Panc1 (cell line): Measurements from ENCODE around the gene RFX8. TPM values are rescaled to one million over a fixed set of nuclear protein-coding genes. Genes with fewer than 3 reads are reported as not detected.

Experiments
- ATAC-seq: fragments of 200-7000 bp; cut with Tn5 transposase; 2 replicates; pipeline ENCODE4 v1.9.1; 2020; ENCODE audit warnings: mild to moderate bottlenecking, moderate library complexity
- BruUV-seq: library from RNA; stranded (reverse); fragments of 400-500 nt; replicated peaks from 2 replicates; lab custom pipeline; 2021; lab: Mats Ljungman, UMichigan
- CTCF ChIA-PET: fragments of 300-600 bp; sonication (Branson Sonifier 250); formaldehyde crosslinking; loops from one replicate; lab custom pipeline; 2022; ENCODE audit warnings: antibody characterized with exemption; lab: Charles Lee
- POLR2A ChIA-PET: fragments of 300-600 bp; sonication (Branson Sonifier 250); formaldehyde crosslinking; loops from one replicate; lab custom pipeline; 2022; ENCODE audit warnings: antibody characterized with exemption; lab: Charles Lee
- DNase-seq: peaks from one replicate; pipeline ENCODE4 v3.0.0-alpha.2; 2010; ENCODE audit warnings: low read depth, low spot score
- H3K27ac ChIP-seq: 2 replicates; pipeline ENCODE4 v1.5.1; 2011; ENCODE audit warnings: mild to moderate bottlenecking, low read length, inconsistent platforms
- H3K27me3 ChIP-seq: fragments of 200-500 bp; sonication (Bioruptor generic); 2 replicates; pipeline ENCODE4 v1.6.0; 2014; ENCODE audit warnings: low read length, inconsistent platforms; ENCODE audit not compliant: control insufficient read depth, insufficient read depth
- H3K36me3 ChIP-seq: fragments of 200-500 bp; sonication (Bioruptor generic); 2 replicates; pipeline ENCODE4 v1.5.1; 2014; ENCODE audit warnings: inconsistent platforms, mild to moderate bottlenecking, low read length, moderate library complexity; ENCODE audit not compliant: control insufficient read depth, insufficient read depth
- H3K4me1 ChIP-seq: 2 replicates; pipeline ENCODE4 v1.5.1; 2011; ENCODE audit warnings: inconsistent platforms, mild to moderate bottlenecking, low read length, moderate library complexity; ENCODE audit not compliant: control insufficient read depth, insufficient read depth
- H3K4me3 ChIP-seq, 2 experiments: 2 replicates each; pipeline ENCODE4 v1.5.1; 2011 to 2012; ENCODE audit warnings: low read depth in 2 of 2, low read length in 2 of 2, mild to moderate bottlenecking in 2 of 2, inconsistent platforms in 1 of 2, moderate library complexity in 1 of 2
- H3K9me3 ChIP-seq: fragments of 200-500 bp; sonication (Bioruptor generic); 2 replicates; pipeline ENCODE4 v1.5.1; 2014; ENCODE audit warnings: low read depth, mild to moderate bottlenecking, inconsistent platforms, low read length, moderate library complexity; ENCODE audit not compliant: control insufficient read depth, insufficient read depth
- POLR2AphosphoS5 ChIP-seq: IDR thresholded peaks from 2 replicates; pipeline ENCODE4 v1.6.1; 2012; ENCODE audit warnings: mild to moderate bottlenecking, low read depth, low read length, moderate library complexity
- SIN3A ChIP-seq: IDR thresholded peaks from 2 replicates; pipeline ENCODE4 v1.6.1; 2012; ENCODE audit warnings: low read depth, mild to moderate bottlenecking, low read length, moderate library complexity, borderline replicate concordance; ENCODE audit not compliant: insufficient read depth
- TCF7L2 ChIP-seq: IDR thresholded peaks from 2 replicates; pipeline ENCODE4 v1.6.1; 2011; ENCODE audit warnings: mild to moderate bottlenecking, low read depth, low read length, inconsistent platforms
- in situ Hi-C: cut with HindIII; loops from 2 replicates; pipeline ENCODE4 v1.10.0; 2016; ENCODE audit warnings: low sequenced_read_pairs, low pct_unique_long_range_greater_than_20kb
- intact Hi-C: fragments of 100-400 bp; cut with micrococcal nuclease; formaldehyde crosslinking; loops from one replicate; pipeline ENCODE4 v1.10.0; 2022; ENCODE audit not compliant: unreplicated experiment
- total RNA-seq: library from RNA; stranded (reverse); gene quantifications from one replicate; pipeline ENCODE4 v1.2.1, GENCODE V29; 2021; ENCODE audit not compliant: unreplicated experiment
- TF ChIP-seq, protein P1 (sequence below): fragments of 450-650 bp; IDR thresholded peaks from 2 replicates; pipeline ENCODE4 v1.5.1; 2017; ENCODE audit warnings: mild to moderate bottlenecking
- TF ChIP-seq, protein P2 (sequence below), 2 experiments: IDR thresholded peaks; 2 replicates each; pipeline ENCODE4 v1.6.1; 2011 to 2012; ENCODE audit warnings: low read depth in 2 of 2, control low read depth in 1 of 2, low read length in 1 of 2, mild to moderate bottlenecking in 1 of 2, moderate library complexity in 1 of 2; ENCODE audit not compliant: insufficient read depth in 1 of 2

Gene RFX8
- total RNA-seq, 1 experiment from 2014 or later = not detected

DNA sequence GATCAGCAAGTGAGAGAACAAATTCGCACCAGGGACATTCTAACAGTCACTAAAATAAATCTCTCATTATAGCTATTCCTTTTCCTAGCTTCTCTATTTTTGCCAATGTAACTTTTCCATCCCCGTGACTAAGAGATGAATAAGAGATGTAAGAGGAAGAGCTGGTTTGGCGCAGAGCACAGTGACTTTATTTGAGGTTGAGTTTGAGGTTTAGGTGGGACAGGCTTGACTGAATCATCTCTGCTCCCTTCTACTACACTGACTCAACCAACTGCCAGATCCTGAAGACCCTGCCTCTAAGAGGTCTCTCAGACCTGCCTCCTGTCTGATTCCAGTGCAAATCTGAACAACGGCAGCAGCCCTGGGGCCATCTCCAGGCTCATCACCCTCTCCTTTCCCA lies 28.0 kb downstream of the RFX8 start:
- ChIA-PET CTCF (no interaction called here), POLR2A (no interaction called here)
- Histone ChIP-seq H3K9me3 (no peaks in the 10 kb centered on the region), H3K4me1 (no peaks in the 10 kb centered on the region), H3K36me3 (no peaks in the 10 kb centered on the region), H3K27me3 (no peaks in the 10 kb centered on the region), H3K27ac (no peak overlapping the region), H3K4me3 (no peak overlapping the region)
- no peak for ATAC-seq
- intact Hi-C loops = no loop called here
- TF ChIP-seq SIN3A (no peak), POLR2AphosphoS5 (no peak), TCF7L2 (no peak)
- TF ChIP-seq, protein P1, sequence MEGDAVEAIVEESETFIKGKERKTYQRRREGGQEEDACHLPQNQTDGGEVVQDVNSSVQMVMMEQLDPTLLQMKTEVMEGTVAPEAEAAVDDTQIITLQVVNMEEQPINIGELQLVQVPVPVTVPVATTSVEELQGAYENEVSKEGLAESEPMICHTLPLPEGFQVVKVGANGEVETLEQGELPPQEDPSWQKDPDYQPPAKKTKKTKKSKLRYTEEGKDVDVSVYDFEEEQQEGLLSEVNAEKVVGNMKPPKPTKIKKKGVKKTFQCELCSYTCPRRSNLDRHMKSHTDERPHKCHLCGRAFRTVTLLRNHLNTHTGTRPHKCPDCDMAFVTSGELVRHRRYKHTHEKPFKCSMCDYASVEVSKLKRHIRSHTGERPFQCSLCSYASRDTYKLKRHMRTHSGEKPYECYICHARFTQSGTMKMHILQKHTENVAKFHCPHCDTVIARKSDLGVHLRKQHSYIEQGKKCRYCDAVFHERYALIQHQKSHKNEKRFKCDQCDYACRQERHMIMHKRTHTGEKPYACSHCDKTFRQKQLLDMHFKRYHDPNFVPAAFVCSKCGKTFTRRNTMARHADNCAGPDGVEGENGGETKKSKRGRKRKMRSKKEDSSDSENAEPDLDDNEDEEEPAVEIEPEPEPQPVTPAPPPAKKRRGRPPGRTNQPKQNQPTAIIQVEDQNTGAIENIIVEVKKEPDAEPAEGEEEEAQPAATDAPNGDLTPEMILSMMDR = no peak
- TF ChIP-seq, protein P2, sequence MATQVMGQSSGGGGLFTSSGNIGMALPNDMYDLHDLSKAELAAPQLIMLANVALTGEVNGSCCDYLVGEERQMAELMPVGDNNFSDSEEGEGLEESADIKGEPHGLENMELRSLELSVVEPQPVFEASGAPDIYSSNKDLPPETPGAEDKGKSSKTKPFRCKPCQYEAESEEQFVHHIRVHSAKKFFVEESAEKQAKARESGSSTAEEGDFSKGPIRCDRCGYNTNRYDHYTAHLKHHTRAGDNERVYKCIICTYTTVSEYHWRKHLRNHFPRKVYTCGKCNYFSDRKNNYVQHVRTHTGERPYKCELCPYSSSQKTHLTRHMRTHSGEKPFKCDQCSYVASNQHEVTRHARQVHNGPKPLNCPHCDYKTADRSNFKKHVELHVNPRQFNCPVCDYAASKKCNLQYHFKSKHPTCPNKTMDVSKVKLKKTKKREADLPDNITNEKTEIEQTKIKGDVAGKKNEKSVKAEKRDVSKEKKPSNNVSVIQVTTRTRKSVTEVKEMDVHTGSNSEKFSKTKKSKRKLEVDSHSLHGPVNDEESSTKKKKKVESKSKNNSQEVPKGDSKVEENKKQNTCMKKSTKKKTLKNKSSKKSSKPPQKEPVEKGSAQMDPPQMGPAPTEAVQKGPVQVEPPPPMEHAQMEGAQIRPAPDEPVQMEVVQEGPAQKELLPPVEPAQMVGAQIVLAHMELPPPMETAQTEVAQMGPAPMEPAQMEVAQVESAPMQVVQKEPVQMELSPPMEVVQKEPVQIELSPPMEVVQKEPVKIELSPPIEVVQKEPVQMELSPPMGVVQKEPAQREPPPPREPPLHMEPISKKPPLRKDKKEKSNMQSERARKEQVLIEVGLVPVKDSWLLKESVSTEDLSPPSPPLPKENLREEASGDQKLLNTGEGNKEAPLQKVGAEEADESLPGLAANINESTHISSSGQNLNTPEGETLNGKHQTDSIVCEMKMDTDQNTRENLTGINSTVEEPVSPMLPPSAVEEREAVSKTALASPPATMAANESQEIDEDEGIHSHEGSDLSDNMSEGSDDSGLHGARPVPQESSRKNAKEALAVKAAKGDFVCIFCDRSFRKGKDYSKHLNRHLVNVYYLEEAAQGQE (IDR thresholded peaks at IDR 0.05; ENCODE audit: insufficient read depth in 1 of 2, low read depth in 2 of 2, low read length in 1 of 2) = no peak
- DNase-seq = no peak
- in situ Hi-C loops = no loop called here
- no TSS peak for BruUV-seq

DNA sequence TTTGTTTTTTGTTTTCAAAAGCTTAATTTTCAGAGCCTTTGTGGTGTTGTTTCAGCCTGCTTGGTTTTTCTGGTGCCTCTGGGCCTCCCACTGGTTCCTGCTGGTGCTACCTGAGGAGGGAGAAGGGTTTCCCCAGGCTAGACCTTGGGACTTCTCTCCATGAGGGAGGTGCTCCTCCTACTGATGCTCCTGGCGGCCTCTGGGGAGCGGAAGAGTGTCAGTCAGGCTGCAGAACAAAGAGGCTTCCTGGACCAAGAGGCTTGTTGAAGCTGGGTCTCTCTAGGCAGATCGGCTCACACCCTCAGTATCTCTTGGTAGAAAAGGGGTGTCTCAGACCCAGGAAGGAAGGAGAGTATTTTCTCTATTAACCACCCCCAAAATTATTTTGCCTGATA lies 32.2 kb downstream of the RFX8 start:
- ChIA-PET CTCF (no interaction called here), POLR2A (no interaction called here)
- Histone ChIP-seq H3K4me3 (no peak overlapping the region), H3K27ac (no peak overlapping the region), H3K9me3 (no peaks in the 10 kb centered on the region), H3K36me3 (no peaks in the 10 kb centered on the region), H3K4me1 (no peaks in the 10 kb centered on the region), H3K27me3 (no peaks in the 10 kb centered on the region)
- no TSS peak for BruUV-seq
- in situ Hi-C loops (no loop called here), intact Hi-C loops (no loop called here)
- TF ChIP-seq, protein P2 (IDR thresholded peaks at IDR 0.05; ENCODE audit: insufficient read depth in 1 of 2, low read depth in 2 of 2, low read length in 1 of 2) = no peak
- TF ChIP-seq, protein P1 = no peak
- no peak for TF ChIP-seq TCF7L2
- TF ChIP-seq POLR2AphosphoS5 = no peak
- TF ChIP-seq SIN3A = no peak
- DNase-seq (no peak), ATAC-seq (no peak)
